Ammon's horn (tissue), 1 donor: Measurements from ENCODE around the gene BCL2.
"Not testable (repeated sequence)": the region's sequence is repeated elsewhere in the genome, so short reads cannot be mapped to it uniquely, and the experiment has no call there.

ENCODE experiments used
- DNase-seq: peaks from one replicate; pipeline ENCODE4 v3.0.0-alpha.2; 2016; ENCODE audit warnings: low spot score

Gene BCL2

DNA sequence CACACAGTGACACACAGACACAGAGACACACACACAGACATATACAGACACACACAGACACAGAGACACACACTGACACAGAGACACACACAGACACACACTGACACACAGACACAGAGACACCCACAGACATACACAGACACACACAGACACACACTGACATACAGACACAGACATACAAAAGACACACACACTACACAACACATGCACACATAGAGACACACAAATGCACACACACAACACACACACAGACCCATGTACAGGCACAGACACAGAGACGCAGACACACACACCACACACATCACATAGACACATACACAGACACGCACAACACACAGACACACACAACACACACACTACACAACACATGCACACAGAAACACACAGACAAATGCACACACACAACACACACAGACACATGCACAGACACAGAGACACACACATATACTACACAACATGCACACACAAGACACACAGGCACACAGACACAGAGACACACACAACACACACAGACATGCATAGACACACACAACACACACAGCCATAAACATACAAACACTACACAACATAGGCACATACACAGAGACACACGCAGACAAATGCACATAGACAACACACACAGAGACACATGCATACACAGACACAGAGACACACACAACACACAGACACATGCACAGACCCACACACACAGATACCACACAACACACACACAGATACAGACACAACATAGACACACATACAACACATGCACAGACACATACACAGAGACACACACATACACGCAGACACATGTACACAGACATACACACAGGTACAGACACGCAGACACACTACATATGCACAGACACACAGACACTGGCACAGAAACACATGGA, 120.5 kb downstream of the BCL2 start:
- no peak for DNase-seq

DNA sequence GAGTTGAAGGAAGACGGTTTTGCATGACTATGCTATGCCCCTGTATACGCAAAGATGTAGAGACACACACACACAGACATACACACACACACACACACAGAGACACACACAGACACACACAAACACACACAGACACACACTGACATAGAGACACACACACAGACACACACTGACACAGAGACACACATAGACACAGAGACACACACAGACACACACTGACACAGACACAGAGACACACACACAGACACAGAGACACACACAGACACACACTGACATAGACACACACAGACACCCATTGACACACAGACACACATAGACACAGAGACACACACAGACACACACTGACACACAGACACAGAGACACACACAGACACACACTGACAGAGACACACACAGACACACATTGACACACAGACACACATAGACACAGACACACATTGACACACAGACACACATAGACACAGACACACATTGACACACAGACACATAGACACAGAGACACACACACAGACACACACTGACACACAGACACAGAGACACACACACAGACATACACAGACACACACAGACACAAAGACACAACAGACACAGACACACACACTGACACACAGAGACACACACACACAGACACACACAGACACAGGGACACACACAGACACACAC, 121.3 kb downstream of the BCL2 start:
- no peak for DNase-seq

DNA sequence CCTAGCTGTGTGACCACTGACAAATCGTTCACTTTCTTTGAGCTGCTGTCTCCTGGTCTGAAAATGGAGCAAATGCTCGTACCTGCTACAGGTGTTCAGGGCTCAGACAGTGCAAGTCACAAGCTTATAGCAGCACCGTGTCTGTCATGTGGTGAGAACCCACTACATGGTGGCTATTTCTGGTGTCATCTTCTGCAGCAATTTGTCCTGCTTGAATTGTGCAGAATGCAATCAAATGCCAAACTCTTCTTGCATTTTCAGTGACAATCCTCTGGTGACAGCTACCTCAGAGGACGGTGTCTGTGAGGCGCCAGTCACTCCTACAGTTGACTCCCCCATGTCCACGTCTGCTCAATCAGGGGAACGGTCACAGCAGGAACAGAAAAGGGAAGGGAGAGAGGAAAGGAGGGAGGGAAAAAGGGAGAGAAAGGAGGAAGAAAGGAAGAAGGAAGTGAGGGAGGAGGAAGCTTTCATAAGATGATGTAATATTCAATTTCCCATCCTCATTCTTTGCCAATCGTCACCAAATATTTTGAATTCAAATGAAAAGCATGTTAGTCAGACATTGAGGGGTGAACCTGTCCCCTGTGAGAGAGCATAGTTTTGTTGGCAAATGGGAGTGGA, 122.2 kb downstream of the BCL2 start:
- no peak for DNase-seq

DNA sequence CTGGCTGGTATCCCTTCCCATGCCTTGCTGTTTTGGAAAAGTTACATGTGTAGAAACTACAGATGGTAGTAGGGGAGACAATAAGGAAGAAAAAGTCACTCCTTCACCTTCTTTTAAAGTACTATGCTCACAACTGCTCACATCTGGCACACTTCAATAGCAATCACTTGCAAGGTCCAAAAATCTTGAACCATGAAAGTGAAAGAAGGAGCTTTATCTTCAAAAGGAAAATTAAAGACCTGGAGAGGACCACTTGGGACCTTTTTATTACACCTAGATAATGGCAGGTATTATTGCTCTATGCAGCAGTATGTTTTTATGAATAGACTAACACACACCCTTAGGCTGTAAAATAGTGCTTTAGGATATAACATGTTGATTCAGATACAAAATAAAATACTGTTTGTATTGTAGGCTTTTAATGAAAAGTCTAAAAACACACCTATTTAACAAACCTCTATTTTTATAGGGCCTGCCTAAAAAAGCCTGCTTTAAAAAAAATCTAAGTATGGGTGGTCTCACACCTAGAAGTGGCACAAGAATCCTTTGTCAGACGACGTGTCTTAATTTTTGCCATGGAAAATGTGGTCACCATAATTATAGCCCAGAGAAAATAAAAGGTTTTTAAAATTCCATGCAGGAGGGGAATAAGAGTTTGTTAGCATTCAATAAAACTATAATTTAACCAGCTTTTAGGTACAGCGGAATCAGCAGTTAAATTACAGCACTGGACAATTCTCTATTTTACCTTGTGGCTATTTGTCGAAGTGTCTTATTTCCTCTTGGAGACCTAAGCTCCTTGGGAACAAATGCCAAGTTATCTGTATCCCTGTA, 124.0 kb downstream of the BCL2 start:
- DNase-seq: no peak

DNA sequence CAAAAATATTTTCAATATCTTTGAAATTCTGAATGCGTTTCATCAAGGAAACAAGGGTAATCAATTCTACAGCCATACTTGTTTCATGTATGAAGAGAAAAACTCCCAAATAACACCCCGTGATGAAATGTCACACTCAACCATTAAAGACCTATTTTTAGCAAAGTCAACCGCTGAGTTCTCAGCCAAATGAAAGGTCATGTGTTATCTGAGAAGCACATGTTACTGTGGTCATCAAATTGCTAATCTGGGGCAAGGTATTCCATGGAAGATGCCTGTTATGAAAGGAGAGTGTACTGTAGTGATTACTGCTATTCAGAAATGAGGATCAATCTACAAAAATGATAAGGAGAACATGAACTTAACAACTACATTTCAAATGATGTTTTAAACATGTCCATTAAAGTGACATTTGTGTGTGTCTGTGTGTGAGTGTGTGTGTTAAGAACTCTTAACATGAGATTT, 126.7 kb downstream of the BCL2 start:
- no peak for DNase-seq

DNA sequence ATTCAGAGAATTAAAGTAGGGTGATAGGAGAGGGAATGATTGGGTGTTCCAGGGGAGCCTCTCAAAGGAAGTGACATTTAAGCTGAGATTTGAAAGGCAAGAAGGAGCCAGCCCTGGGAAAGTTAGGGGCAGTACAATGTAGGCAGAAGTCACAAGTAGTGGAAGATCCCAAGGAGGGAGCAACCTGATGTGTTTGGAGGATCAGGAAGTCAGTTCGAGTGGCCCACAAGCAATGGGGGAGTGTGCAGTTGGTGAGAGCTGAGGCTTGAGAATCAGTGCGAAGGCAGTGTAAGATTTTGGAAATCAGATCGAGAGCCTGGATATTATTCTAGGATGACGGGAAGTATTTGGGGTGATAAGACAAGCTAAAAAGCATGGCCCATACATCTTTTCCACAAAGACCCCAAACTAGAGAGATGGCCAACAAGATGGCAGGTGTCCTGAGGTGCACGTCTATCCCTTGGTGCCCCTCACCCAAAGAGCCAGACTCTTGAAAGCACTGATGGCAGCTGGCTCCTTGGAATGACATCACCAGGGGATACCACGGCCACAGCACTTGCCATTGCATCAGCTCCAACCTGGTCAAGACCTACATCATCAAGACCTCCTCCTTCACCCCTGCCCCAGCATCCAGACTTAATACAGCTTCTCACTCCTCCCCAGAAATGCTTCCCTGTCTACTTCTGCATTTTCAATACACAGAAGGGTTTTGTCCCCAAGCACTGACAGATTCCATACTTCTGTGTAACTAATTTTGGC, 127.3 kb downstream of the BCL2 start:
- no peak for DNase-seq

DNA sequence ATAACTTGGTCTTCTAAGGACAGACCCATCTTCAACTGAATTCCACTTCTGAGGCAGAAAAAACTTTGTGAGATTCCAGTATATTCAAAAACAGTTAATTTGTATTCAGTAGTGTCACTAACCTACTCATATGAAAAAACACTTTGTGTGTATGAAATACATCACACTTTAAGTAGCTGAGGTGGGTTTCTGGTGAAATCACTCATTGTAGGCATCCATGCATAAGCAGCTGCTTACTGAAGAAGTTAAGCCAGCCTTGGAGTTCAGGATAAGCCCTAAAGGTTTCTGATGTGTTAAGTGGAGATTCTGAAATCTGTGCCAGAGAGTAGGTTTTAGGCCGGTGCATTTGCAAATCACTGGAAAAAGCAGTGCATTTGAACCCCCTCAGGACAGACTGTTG, 128.2 kb downstream of the BCL2 start:
- no peak for DNase-seq

DNA sequence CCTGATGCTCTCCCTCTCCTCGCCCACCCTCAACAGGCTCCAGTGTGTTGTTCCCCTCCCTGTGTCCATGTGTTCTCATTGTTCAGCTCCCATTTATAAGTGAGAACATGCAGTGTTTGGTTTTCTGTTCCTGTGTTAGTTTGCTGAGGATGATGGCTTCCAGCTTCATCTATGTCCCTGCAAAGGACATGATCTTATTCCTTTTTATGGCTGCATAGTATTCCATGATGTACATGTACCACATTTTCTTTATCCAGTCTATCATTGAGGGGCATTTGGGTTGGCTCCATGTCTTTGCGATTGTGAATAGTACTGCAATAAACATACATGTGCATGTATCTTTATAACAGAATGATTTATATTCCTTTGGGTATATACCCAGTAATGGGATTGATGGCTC, 128.7 kb downstream of the BCL2 start:
- DNase-seq: not testable (repeated sequence)

DNA sequence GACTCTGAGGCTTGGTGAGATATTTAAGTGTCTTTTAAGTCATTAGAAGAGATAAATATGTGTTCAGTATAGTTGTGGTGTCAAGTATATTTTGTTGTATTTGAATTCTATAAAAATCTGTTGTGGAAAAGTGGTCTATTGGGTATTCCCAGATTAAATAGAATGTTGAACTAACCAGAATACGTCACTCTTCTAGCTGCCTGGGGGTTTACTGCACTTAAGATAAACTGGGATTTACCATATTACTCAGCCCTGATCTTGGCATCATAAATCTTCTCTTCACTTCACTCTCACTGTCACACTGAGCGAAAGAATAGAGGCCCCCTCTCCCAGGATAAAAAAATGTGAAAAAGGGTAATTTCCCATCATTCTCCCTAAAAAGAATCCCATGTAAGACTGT, 129.8 kb downstream of the BCL2 start:
- DNase-seq: no peak

DNA sequence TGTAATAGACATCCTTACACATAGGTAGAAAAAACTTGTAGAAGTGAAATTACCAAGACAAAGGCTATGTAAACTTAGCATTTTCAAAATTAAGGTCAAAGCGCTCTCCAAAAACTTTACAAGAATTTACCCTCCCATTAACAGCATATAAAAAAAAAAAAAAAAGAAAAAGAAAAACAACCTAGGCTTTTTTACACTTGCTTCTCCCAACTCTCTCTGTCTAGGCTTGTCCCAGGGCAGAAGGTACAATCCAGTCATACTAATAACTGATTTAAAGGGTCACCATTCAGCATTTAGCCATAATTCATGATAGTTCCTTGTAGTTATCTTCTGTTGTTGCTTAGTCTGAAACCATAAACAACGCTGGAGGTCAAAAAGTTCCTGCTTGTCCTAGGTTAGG, 130.5 kb downstream of the BCL2 start:
- DNase-seq: no peak

DNA sequence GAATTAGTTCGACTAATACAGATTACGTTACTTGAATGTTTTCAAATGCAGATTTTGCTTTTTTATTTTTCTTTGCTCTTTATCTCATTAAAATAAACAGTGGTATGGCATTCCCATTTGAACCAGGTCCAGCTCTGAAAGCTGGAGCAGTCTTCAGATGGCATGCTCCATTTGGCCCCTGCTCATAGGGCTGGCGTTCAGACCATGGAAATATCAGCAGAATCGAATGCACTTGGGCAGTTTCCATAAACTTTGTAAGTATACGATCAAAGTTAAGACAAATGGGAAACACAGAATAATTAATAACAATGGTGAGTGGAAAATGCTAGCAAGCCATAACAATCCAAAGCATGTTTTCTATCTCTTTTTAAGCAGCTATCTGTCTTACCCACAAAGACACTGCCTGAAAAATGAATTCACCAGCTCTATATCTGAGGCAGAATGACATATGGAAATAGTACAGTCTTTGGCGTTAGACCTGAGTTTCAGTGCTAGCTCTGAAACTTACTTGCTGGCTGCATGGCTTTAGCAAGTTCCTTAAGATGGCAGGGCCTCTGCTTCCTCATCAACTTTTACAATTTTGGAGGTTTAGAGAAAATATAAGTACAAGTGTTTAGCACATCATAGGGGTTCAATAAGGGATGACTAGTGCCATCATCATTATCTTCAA, 131.6 kb downstream of the BCL2 start:
- DNase-seq: no peak

DNA sequence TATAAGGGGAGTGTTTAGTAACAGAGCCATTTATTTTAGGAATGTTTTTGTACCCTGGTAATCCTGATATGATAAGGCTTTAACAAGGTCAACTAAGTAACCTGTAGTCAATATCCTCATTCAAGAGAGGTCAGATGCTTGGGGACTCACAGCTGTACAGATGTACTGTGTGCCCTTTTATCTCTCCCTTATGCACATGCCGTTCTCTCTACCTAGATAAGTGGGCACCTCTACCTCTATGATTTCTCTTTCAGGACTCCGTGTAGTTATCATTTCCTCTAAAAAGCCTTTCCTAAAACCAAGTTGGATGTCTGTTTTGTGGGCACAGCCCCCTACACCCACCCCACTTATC, 132.4 kb downstream of the BCL2 start:
- DNase-seq: no peak

DNA sequence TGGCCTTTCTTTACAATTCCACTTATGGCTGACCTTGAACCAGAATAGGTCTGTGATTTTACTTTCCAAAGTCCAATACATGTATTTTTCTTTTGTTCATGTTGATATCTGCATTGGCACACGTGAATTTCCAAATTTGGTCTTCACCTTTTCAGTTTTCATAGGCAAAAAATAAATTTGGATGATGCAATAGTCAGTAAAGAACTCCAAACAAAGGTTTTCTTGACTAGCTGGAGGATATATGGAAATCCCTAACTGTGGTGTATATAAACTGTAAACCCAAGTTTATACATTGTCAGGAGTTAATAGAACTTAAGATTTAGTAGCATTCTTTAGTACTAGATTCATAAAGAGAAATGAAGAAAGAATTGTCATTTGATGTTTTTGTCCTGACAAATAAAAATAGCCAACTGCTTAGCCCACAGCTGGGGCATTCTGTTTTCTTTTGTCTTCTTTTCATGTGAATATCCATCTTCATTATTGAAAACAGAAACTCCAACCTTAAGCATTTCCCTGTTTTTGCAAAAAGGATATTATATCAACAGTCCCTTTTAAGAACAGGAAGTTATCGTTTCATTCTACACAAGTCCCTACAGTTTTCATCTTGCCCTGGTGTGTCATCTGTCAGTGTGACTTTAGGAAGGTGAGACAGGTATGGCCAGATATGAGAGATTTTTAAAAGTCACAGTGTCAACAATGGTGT, 132.9 kb downstream of the BCL2 start:
- DNase-seq: no peak

DNA sequence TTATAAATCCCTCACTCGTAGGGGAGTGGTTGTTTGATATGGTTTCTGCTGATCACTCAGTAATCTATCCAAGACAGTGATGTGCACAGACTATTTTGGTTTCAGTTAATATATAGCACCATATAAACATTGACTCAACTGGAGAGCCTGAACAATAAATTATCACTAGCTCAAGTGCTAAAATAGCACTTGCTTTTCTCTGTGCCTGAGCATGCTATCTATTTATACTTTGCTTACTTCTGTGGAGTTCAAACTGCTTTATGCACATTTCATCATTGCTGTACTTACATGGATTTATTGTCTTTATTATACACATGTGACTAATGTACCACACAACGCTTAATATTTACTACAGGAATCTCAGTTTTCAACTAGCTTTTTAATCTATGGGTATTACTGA, 133.6 kb downstream of the BCL2 start:
- no peak for DNase-seq

DNA sequence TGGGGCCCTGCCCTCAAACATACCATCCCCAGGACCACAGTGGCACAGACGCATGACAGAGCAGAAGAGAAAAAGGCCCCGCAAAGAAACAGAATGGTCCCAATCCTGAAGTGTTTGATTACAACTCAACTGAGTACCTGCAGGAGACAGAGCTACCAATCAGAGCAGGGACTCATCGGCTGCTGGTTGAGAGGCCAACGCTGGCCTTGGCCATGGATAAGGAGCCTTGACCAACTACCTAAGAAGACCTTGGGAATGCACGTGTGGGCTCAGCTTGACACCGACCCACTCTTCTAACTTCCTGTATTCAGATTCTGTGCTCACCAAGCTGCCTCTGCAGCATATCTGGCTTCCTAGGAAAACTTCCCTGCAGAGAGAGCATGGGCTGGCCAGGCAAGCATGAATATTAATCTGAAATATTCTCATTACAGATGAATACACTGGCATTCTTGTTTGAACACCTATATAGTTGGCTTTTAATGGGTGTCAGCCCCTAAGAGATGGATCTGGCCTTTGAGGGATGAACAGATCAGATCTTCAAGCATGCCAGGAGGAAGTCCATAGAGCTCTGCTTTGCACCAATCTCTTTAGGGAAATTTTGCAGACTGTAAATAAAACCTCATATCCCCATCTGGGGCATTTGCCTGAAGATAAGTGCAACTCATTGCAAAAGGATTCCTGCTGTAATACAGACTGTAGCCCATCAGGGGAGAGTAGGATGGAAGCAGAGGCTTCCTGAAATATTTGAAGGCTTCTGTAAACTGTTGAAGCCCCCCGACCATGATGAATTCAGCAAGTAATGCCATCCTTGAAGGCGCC, 135.4 kb downstream of the BCL2 start:
- DNase-seq: no peak

DNA sequence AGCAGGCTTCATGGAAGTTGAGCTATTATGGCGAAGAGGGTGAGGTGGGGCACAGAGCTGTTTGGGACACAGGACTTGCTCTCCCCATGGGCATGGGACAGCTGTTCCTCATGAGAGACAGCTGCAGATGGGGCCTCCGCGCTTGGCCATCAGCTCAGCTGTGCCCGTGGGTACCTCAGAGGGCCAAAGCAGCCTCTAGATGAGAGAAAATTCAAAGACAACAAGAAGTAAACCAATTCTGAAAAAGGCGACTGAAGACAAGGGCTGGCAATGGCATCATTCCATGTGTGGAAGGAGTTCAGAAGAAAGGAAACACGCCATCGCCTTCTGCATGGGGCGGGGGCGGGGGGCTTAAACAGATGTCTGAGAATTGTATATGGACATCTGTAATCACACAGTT, 136.2 kb downstream of the BCL2 start:
- DNase-seq: no peak

DNA sequence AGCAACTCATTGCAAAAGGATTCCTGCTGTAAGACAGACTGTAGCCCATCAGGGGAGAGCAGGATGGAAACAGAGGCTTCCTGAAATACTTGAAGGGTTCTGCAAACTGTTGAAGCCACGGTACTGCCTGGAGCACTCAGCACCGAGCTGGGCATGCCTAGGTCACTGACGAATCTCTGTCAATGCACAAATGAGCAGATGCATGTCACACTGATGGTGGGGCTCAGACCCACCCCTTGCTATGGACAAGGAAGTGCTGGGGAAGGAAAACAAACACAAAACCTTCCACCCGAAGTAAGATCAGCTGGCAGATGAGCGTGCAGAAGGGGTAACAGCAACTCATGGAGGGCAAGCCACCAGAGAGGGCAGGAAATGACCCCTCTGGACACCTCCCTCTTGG, 136.7 kb downstream of the BCL2 start:
- no peak for DNase-seq

DNA sequence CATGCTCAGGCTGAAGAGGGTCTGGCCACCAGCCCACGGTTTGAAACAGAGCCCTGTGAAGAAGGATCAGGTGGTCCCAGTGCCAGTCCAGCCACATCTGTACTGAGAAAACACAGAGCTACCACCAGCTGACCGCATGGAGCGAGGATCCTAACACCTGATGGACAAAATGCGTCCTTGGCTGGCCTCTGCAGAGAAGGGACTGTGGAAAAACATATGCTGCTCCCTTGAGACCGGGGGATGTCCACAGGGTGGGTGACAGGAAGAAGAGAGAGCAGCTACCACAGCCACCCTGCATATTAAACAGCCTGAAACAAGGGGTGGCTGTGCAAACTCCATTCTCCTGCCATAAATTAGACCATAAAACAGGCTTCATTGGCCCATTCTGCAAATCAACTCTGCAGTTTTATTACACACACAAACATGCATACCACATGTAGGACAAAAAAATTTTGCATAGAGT, 137.2 kb downstream of the BCL2 start:
- DNase-seq: no peak

DNA sequence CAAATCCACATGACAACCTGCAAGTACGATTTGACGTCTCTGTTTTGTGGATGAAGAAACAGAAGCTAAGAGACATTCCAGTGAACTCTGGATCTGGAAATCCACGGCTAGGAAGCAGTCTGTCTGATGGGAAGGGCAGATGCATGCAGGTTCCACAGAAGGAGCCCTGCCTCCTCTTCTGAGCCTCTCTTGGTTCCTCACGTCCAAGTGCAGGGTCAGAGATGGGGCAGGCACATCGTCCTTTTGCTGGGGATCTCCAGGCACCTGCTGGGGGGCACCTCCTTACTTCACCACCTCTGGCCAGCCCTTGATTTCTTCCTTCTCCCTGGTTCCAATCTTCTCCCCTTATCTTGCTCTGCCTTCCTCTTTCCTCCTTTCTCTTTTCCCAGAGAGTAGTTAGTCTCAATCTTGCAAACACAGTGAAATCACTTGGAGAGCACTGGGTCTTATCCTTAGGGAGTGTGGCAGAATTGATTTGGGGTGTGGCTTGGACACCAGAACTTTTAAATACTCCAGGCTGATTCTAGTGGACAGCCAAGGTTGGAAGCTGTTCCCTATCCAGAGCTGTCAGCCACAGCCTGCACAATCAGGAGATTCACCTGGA, 137.8 kb downstream of the BCL2 start:
- DNase-seq: no peak
